ENCODE results near the gene DCTD. TPM values are rescaled to one million over a fixed set of nuclear protein-coding genes. Genes with fewer than 3 reads are reported as not detected.

Gene DCTD
- total RNA-seq, 6 donors from 2014 or later: 31.2 to 96.4 (median 70.7) TPM

DNA sequence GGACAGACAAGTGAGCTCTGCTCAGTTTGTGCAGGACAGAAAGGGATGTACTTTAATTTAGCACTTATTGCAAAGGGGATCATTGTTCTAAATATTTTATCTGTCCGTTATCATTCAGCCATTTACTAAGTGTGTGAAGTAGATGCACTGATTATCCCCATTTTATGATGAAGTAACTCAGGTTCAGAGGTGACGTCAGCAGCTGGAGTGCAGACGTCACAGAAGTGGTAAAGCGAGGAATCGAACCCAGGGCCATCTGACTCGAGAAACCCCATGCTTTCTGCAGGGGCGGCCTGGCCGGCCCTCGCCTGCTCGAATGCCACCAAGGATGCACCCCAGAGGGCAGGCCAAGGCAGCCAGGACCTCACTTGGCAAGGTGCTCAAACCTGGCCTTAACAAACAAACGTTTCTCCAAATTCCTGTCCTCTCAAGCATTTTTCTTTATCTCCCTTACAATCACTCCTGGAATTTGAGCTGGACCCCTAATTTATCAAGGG, 75.0 kb downstream of the DCTD start:
- ATAC-seq (ENCODE audit: low FRiP score in 2 of 2): no peak
- Histone ChIP-seq H3K27me3 (no peaks in the 10 kb centered on the region), H3K36me3 (no peaks in the 10 kb centered on the region), H3K4me1 (no peaks in the 10 kb centered on the region), H3K4me3 (no peak overlapping the region), H3K27ac (no peak overlapping the region), H3K9me3 (no peaks in the 10 kb centered on the region)
- no peak for DNase-seq
- no peak for TF ChIP-seq POLR2AphosphoS5 (IDR thresholded peaks at IDR 0.05)
- TF ChIP-seq POLR2A (IDR thresholded peaks at IDR 0.05): no peak
- TF ChIP-seq CTCF (IDR thresholded peaks at IDR 0.05): no peak
- TF ChIP-seq EP300 (IDR thresholded peaks at IDR 0.05): no peak
- 78 to 83% methylated on average over 10 to 11 of the region's 11 CpGs for WGBS, 2 donors

DNA sequence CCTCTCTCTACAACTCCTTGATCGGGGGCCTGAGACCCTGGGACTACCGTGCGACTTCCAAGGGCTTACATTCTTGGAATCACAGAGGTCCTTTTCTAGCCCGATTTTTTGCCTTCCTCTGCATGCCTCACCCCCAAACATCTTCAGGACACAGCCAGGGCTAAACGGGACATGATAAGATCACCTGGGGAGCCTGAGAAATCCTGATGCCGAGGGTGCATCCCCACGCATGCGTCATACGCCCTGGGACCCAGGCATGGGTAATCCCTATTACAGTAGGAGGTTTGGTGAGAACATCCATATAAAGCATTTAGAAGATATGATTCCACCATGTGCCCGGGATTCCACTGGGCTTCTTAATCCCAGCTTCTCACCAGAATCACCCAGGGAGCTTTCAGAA, 77.1 kb downstream of the DCTD start:
- TF ChIP-seq EP300 (IDR thresholded peaks at IDR 0.05) (no peak), POLR2A (IDR thresholded peaks at IDR 0.05) (no peak), POLR2AphosphoS5 (IDR thresholded peaks at IDR 0.05) (no peak), CTCF (IDR thresholded peaks at IDR 0.05) (no peak)
- no peaks in the 10 kb centered on the region for H3K27me3 ChIP-seq
- ATAC-seq (ENCODE audit: low FRiP score in 2 of 2): no peak
- H3K4me3 ChIP-seq: no peak overlapping the region
- H3K27ac ChIP-seq: no peak overlapping the region
- 86 to 94% methylated on average over 5 to 10 of the region's 10 CpGs for WGBS, 2 donors
- H3K9me3 ChIP-seq: no peaks in the 10 kb centered on the region
- H3K4me1 ChIP-seq: no peaks in the 10 kb centered on the region
- H3K36me3 ChIP-seq: no peaks in the 10 kb centered on the region
- no peak for DNase-seq

Other genes with a start within 250 kb of the DCTD start
- 100 to 1,000 TPM in 5 of 6 donors, 10 to 100 TPM in 1; 87.0 to 179 (median 121) TPM for gene WWC2, start 181.9 kb upstream of the DCTD start, total RNA-seq